ENCODE measurements around the gene IGSF23.

IGSF23 gene

DNA sequence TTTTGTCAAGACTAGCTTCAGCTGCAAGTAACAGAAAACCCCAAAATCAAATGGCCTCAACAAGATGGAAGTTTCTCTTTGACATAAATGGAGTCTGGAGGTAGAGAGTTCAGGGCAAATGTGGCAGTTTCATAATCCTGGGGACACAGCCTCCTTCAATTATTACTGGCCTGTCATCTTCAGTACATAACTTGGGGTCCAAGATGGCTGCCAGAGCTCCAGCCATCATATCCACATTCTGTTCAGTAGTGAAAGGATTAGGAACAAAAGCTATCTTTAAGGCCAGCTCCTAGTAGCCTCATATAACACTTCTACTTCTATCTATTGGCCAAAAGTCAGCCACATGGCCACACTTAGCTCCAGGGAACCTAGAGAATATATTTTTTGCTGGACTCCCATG, 15.0 kb upstream of the IGSF23 start:
- Histone ChIP-seq H3K4me3 (ENCODE audit: insufficient read depth, low read depth, low read length, poor library complexity, severe bottlenecking) (no peak overlapping the region), H3K27ac (ENCODE audit: insufficient read depth, low read length, poor library complexity, severe bottlenecking) (no peak overlapping the region), H3K36me3 (ENCODE audit: control insufficient read depth, insufficient read depth, low read length) (no peaks in the 10 kb centered on the region), H3K27me3 (replicated peaks; ENCODE audit: control insufficient read depth, insufficient read depth, low read length, poor library complexity, severe bottlenecking) (no peaks in the 10 kb centered on the region), H3K9me3 (ENCODE audit: control insufficient read depth, low read length) (no peaks in the 10 kb centered on the region), H3K4me1 (ENCODE audit: control insufficient read depth, insufficient read depth, low read length, poor library complexity, severe bottlenecking) (no peaks in the 10 kb centered on the region)
- DNase-seq, result no peak

DNA sequence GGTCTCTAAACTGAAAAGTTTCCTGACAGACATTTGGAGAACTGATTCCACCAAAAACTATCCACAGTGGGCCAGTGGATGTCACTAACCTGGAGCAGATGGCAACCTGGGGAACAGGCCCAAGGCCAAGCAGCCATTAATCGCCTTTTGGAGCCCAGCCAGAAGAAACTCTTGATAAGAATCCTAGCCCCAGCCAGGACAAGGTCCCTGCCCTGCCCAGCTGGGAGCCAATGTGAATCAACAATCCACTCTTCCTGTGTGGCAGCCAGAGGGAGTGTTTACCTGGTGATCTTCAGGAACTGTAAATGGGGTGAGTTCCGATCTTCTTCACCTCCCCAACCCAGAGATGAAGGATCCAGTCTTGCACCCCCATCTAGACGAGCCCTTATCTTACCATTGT, 14.5 kb upstream of the IGSF23 start:
- Histone ChIP-seq H3K27me3 (replicated peaks; ENCODE audit: control insufficient read depth, insufficient read depth, low read length, poor library complexity, severe bottlenecking) (no peaks in the 10 kb centered on the region), H3K9me3 (ENCODE audit: control insufficient read depth, low read length) (no peaks in the 10 kb centered on the region), H3K27ac (ENCODE audit: insufficient read depth, low read length, poor library complexity, severe bottlenecking) (no peak overlapping the region), H3K4me3 (ENCODE audit: insufficient read depth, low read depth, low read length, poor library complexity, severe bottlenecking) (no peak overlapping the region), H3K4me1 (ENCODE audit: control insufficient read depth, insufficient read depth, low read length, poor library complexity, severe bottlenecking) (no peaks in the 10 kb centered on the region), H3K36me3 (ENCODE audit: control insufficient read depth, insufficient read depth, low read length) (no peaks in the 10 kb centered on the region)
- no peak for DNase-seq

GRCh38 chr19:44600466-44600865, 12.9 kb upstream of the IGSF23 start:
- Histone ChIP-seq H3K4me3 (ENCODE audit: insufficient read depth, low read depth, low read length, poor library complexity, severe bottlenecking) (no peak overlapping the region), H3K27me3 (replicated peaks; ENCODE audit: control insufficient read depth, insufficient read depth, low read length, poor library complexity, severe bottlenecking) (no peaks in the 10 kb centered on the region)
- DNase-seq, result no peak

DNA sequence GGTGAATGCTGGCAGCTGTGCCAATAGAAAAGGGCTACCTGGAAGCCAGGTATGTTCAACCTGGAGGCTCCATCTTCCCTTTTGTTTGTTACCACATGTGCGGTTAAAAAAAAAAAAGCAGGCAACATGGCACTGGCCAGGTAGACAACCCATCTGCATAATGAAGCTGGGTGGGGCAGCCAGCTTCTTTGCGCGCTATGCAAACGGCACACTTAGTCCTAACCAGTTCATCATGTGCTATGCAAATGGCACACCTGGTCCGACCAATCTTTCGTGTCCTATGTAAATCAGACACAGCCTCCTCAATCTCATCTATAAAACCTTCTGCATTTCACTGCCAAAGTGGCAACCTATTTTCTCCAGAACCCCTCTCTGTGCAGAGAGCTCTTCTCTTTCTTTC, 11.3 kb upstream of the IGSF23 start:
- DNase-seq, result no peak
- H3K27ac ChIP-seq (ENCODE audit: insufficient read depth, low read length, poor library complexity, severe bottlenecking), result no peak overlapping the region
- H3K4me1 ChIP-seq (ENCODE audit: control insufficient read depth, insufficient read depth, low read length, poor library complexity, severe bottlenecking), result no peaks in the 10 kb centered on the region
- H3K9me3 ChIP-seq (ENCODE audit: control insufficient read depth, low read length), result no peaks in the 10 kb centered on the region
- no peak overlapping the region for H3K4me3 ChIP-seq (ENCODE audit: insufficient read depth, low read depth, low read length, poor library complexity, severe bottlenecking)
- H3K27me3 ChIP-seq (replicated peaks; ENCODE audit: control insufficient read depth, insufficient read depth, low read length, poor library complexity, severe bottlenecking), result no peaks in the 10 kb centered on the region
- H3K36me3 ChIP-seq (ENCODE audit: control insufficient read depth, insufficient read depth, low read length), result no peaks in the 10 kb centered on the region

More at GRCh38 chr19:44600466-44600865, 12.9 kb upstream of the IGSF23 start:
- no peaks in the 10 kb centered on the region for H3K4me1 ChIP-seq (ENCODE audit: control insufficient read depth, insufficient read depth, low read length, poor library complexity, severe bottlenecking)
- H3K9me3 ChIP-seq (ENCODE audit: control insufficient read depth, low read length), result no peaks in the 10 kb centered on the region
- H3K36me3 ChIP-seq (ENCODE audit: control insufficient read depth, insufficient read depth, low read length), result no peaks in the 10 kb centered on the region
- H3K27ac ChIP-seq (ENCODE audit: insufficient read depth, low read length, poor library complexity, severe bottlenecking), result no peak overlapping the region

- no peak overlapping the region for H3K27ac ChIP-seq (ENCODE audit: insufficient read depth, low read length, poor library complexity, severe bottlenecking)
- no peaks in the 10 kb centered on the region for H3K4me1 ChIP-seq (ENCODE audit: control insufficient read depth, insufficient read depth, low read length, poor library complexity, severe bottlenecking)
- no peaks in the 10 kb centered on the region for H3K27me3 ChIP-seq (replicated peaks; ENCODE audit: control insufficient read depth, insufficient read depth, low read length, poor library complexity, severe bottlenecking)
- no peak for DNase-seq
- no peaks in the 10 kb centered on the region for H3K36me3 ChIP-seq (ENCODE audit: control insufficient read depth, insufficient read depth, low read length)
- H3K9me3 ChIP-seq (ENCODE audit: control insufficient read depth, low read length), result no peaks in the 10 kb centered on the region
- no peak overlapping the region for H3K4me3 ChIP-seq (ENCODE audit: insufficient read depth, low read depth, low read length, poor library complexity, severe bottlenecking)
Measured at GRCh38 chr19:44603201-44603945, 10.0 kb upstream of the IGSF23 start.

GRCh38 chr19:44604241-44604640, 9.1 kb upstream of the IGSF23 start:
- Histone ChIP-seq H3K4me3 (ENCODE audit: insufficient read depth, low read depth, low read length, poor library complexity, severe bottlenecking) (no peak overlapping the region), H3K36me3 (ENCODE audit: control insufficient read depth, insufficient read depth, low read length) (no peaks in the 10 kb centered on the region), H3K27me3 (replicated peaks; ENCODE audit: control insufficient read depth, insufficient read depth, low read length, poor library complexity, severe bottlenecking) (no peaks in the 10 kb centered on the region), H3K27ac (ENCODE audit: insufficient read depth, low read length, poor library complexity, severe bottlenecking) (no peak overlapping the region), H3K9me3 (ENCODE audit: control insufficient read depth, low read length) (no peaks in the 10 kb centered on the region), H3K4me1 (ENCODE audit: control insufficient read depth, insufficient read depth, low read length, poor library complexity, severe bottlenecking) (no peaks in the 10 kb centered on the region)
- DNase-seq, result no peak

DNA sequence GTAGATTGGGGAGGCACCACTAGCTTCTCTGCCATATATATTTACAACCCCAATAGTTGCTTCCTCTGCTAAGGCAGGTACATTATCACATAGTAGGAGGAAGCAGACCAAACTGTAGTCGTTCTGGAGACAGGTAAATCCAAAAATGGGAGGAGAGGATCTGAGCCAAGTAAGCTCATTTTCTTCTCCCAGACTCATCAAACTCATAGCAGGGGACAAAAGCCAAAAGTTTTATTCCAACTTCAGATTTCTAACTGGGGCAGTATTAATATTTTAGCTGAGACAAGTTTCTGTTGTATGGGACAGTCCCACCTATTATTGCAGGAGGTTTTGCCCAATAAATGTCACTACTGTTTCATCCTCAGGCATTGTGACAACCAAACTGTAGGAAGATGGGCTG, 7.8 kb upstream of the IGSF23 start:
- no peaks in the 10 kb centered on the region for H3K9me3 ChIP-seq (ENCODE audit: control insufficient read depth, low read length)
- DNase-seq, result no peak
- H3K4me3 ChIP-seq (ENCODE audit: insufficient read depth, low read depth, low read length, poor library complexity, severe bottlenecking), result no peak overlapping the region
- no peaks in the 10 kb centered on the region for H3K27me3 ChIP-seq (replicated peaks; ENCODE audit: control insufficient read depth, insufficient read depth, low read length, poor library complexity, severe bottlenecking)
- H3K27ac ChIP-seq (ENCODE audit: insufficient read depth, low read length, poor library complexity, severe bottlenecking), result no peak overlapping the region
- no peaks in the 10 kb centered on the region for H3K36me3 ChIP-seq (ENCODE audit: control insufficient read depth, insufficient read depth, low read length)
- H3K4me1 ChIP-seq (ENCODE audit: control insufficient read depth, insufficient read depth, low read length, poor library complexity, severe bottlenecking), result no peaks in the 10 kb centered on the region

DNA sequence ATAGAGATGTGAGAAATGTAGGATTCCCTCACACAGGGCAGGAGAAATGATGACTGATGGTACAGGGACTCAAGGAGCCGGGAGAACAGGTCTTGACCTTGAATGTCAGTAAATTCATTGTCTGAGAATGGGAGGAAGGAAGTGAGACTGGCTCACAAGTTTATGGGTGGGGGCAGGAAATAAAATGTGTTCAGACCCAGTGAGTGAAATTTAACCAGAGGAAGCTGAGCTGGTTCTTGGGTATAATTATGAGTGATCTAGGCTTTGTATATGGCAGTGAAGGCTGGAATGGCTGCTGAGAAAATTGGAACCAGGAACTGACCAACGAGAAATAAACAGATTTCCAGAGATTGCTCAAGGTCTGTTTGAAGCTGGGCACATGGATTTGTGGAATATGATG, 6.3 kb upstream of the IGSF23 start:
- Histone ChIP-seq H3K27me3 (replicated peaks; ENCODE audit: control insufficient read depth, insufficient read depth, low read length, poor library complexity, severe bottlenecking) (no peaks in the 10 kb centered on the region), H3K36me3 (ENCODE audit: control insufficient read depth, insufficient read depth, low read length) (no peaks in the 10 kb centered on the region), H3K9me3 (ENCODE audit: control insufficient read depth, low read length) (no peaks in the 10 kb centered on the region), H3K4me1 (ENCODE audit: control insufficient read depth, insufficient read depth, low read length, poor library complexity, severe bottlenecking) (no peaks in the 10 kb centered on the region), H3K4me3 (ENCODE audit: insufficient read depth, low read depth, low read length, poor library complexity, severe bottlenecking) (no peak overlapping the region), H3K27ac (ENCODE audit: insufficient read depth, low read length, poor library complexity, severe bottlenecking) (no peak overlapping the region)
- DNase-seq, result no peak

- no peak for DNase-seq
- Histone ChIP-seq H3K27ac (ENCODE audit: insufficient read depth, low read length, poor library complexity, severe bottlenecking) (no peak overlapping the region), H3K27me3 (replicated peaks; ENCODE audit: control insufficient read depth, insufficient read depth, low read length, poor library complexity, severe bottlenecking) (no peaks in the 10 kb centered on the region), H3K36me3 (ENCODE audit: control insufficient read depth, insufficient read depth, low read length) (no peaks in the 10 kb centered on the region), H3K4me1 (ENCODE audit: control insufficient read depth, insufficient read depth, low read length, poor library complexity, severe bottlenecking) (no peaks in the 10 kb centered on the region), H3K4me3 (ENCODE audit: insufficient read depth, low read depth, low read length, poor library complexity, severe bottlenecking) (no peak overlapping the region), H3K9me3 (ENCODE audit: control insufficient read depth, low read length) (no peaks in the 10 kb centered on the region)
Measured at GRCh38 chr19:44607917-44608316, 5.4 kb upstream of the IGSF23 start.

- Histone ChIP-seq H3K27me3 (replicated peaks; ENCODE audit: control insufficient read depth, insufficient read depth, low read length, poor library complexity, severe bottlenecking) (no peaks in the 10 kb centered on the region), H3K27ac (ENCODE audit: insufficient read depth, low read length, poor library complexity, severe bottlenecking) (no peak overlapping the region), H3K9me3 (ENCODE audit: control insufficient read depth, low read length) (no peaks in the 10 kb centered on the region), H3K4me1 (ENCODE audit: control insufficient read depth, insufficient read depth, low read length, poor library complexity, severe bottlenecking) (no peaks in the 10 kb centered on the region), H3K4me3 (ENCODE audit: insufficient read depth, low read depth, low read length, poor library complexity, severe bottlenecking) (no peak overlapping the region), H3K36me3 (ENCODE audit: control insufficient read depth, insufficient read depth, low read length) (no peaks in the 10 kb centered on the region)
- no peak for DNase-seq
Measured at GRCh38 chr19:44608391-44608821, 5.0 kb upstream of the IGSF23 start.
